ENCODE data around the gene C22orf42. TPM values are rescaled to one million over a fixed set of nuclear protein-coding genes. Genes with fewer than 3 reads are reported as not detected.
"Not testable (repeated sequence)": the region's sequence is repeated elsewhere in the genome, so short reads cannot be mapped to it uniquely, and the experiment has no call there.

The C22orf42 gene
- total RNA-seq, 1 experiment from 2014 or later: not detected

- TF ChIP-seq CTCF (conservative IDR thresholded peaks at IDR 0.05; ENCODE audit: low read depth, low read length) (no peak), EZH2 (IDR thresholded peaks at IDR 0.05; ENCODE audit: borderline replicate concordance, low read depth, low read length, poor library complexity, severe bottlenecking) (no peak)
- no peaks in the 10 kb centered on the region for H3K36me3 ChIP-seq (ENCODE audit: insufficient read depth, low read length, poor library complexity, severe bottlenecking)
- DNase-seq (ENCODE audit: low spot score): no peak
- CTCF ChIA-PET: no interaction called here
- no peak overlapping the region for H3K4me3 ChIP-seq (ENCODE audit: low read depth, low read length, poor library complexity, severe bottlenecking)
- H3K4me1 ChIP-seq (ENCODE audit: insufficient read depth, low read length, poor library complexity, severe bottlenecking): no peaks in the 10 kb centered on the region
- no peak overlapping the region for H3K27ac ChIP-seq (ENCODE audit: low read depth, low read length, poor library complexity, severe bottlenecking)
- POLR2A ChIA-PET (ENCODE audit: low non-redundant PET): interaction anchor here (0.7 kb wide), 2 partner anchors 12 to 245 kb away, joined by 3 read pairs; no protein-coding TSS in a partner anchor
- BruUV-seq (replicated peaks): no TSS peak
- intact Hi-C loops (cut with micrococcal nuclease; ENCODE audit: unreplicated experiment): loop anchor here (5.0 kb wide), 1 partner anchor 328 kb away; the partner anchor contains the start of gene FBXO7
- H3K9me3 ChIP-seq (ENCODE audit: low read depth, low read length, poor library complexity, severe bottlenecking): no peaks in the 10 kb centered on the region
- peaks cover 4% of the 10 kb centered on the region for H3K27me3 ChIP-seq (replicated peaks; ENCODE audit: insufficient read depth, low read depth, low read length, poor library complexity)
These were observed 14.4 kb downstream of the C22orf42 start for GRCh38 chr22:32144496-32145274.

- ChIA-PET POLR2A (ENCODE audit: low non-redundant PET) (no interaction called here), CTCF (no interaction called here)
- TF ChIP-seq EZH2 (IDR thresholded peaks at IDR 0.05; ENCODE audit: borderline replicate concordance, low read depth, low read length, poor library complexity, severe bottlenecking): no peak
- TF ChIP-seq CTCF (conservative IDR thresholded peaks at IDR 0.05; ENCODE audit: low read depth, low read length): no peak
- Histone ChIP-seq H3K27me3 (replicated peaks; ENCODE audit: insufficient read depth, low read depth, low read length, poor library complexity) (peaks cover 16% of the 10 kb centered on the region), H3K4me3 (ENCODE audit: low read depth, low read length, poor library complexity, severe bottlenecking) (no peak overlapping the region), H3K9me3 (ENCODE audit: low read depth, low read length, poor library complexity, severe bottlenecking) (no peaks in the 10 kb centered on the region), H3K27ac (ENCODE audit: low read depth, low read length, poor library complexity, severe bottlenecking) (no peak overlapping the region), H3K4me1 (ENCODE audit: insufficient read depth, low read length, poor library complexity, severe bottlenecking) (no peaks in the 10 kb centered on the region), H3K36me3 (ENCODE audit: insufficient read depth, low read length, poor library complexity, severe bottlenecking) (no peaks in the 10 kb centered on the region)
- DNase-seq (ENCODE audit: low spot score): no peak
- no TSS peak for BruUV-seq (replicated peaks)
- intact Hi-C loops (cut with micrococcal nuclease; ENCODE audit: unreplicated experiment): loop anchor here (5.0 kb wide), 1 partner anchor 330 kb away; the partner anchor contains the start of gene FBXO7
These were observed 16.5 kb downstream of the C22orf42 start for GRCh38 chr22:32142600-32142999.

- DNase-seq (ENCODE audit: low spot score); BruUV-seq (replicated peaks); CTCF ChIA-PET; H3K9me3 ChIP-seq (ENCODE audit: low read depth, low read length, poor library complexity, severe bottlenecking); H3K4me3 ChIP-seq (ENCODE audit: low read depth, low read length, poor library complexity, severe bottlenecking); H3K36me3 ChIP-seq (ENCODE audit: insufficient read depth, low read length, poor library complexity, severe bottlenecking); POLR2A ChIA-PET (ENCODE audit: low non-redundant PET); H3K27ac ChIP-seq (ENCODE audit: low read depth, low read length, poor library complexity, severe bottlenecking); H3K4me1 ChIP-seq (ENCODE audit: insufficient read depth, low read length, poor library complexity, severe bottlenecking): not testable (repeated sequence)
- peaks cover 16% of the 10 kb centered on the region for H3K27me3 ChIP-seq (replicated peaks; ENCODE audit: insufficient read depth, low read depth, low read length, poor library complexity)
- intact Hi-C loops (cut with micrococcal nuclease; ENCODE audit: unreplicated experiment): loop anchor here (5.0 kb wide), 1 partner anchor 332 kb away; the partner anchor contains the start of gene FBXO7
- peak; percentile 61 for TF ChIP-seq CTCF (conservative IDR thresholded peaks at IDR 0.05; ENCODE audit: low read depth, low read length)
These were observed 18.4 kb downstream of the C22orf42 start for GRCh38 chr22:32140688-32141087.

- CTCF ChIA-PET: interaction anchor here (0.5 kb wide), 1 partner anchor 95 kb away, joined by 3 read pairs; no protein-coding TSS in a partner anchor
- H3K36me3 ChIP-seq (ENCODE audit: insufficient read depth, low read length, poor library complexity, severe bottlenecking); DNase-seq (ENCODE audit: low spot score); H3K4me1 ChIP-seq (ENCODE audit: insufficient read depth, low read length, poor library complexity, severe bottlenecking); H3K4me3 ChIP-seq (ENCODE audit: low read depth, low read length, poor library complexity, severe bottlenecking); BruUV-seq (replicated peaks); H3K9me3 ChIP-seq (ENCODE audit: low read depth, low read length, poor library complexity, severe bottlenecking); H3K27ac ChIP-seq (ENCODE audit: low read depth, low read length, poor library complexity, severe bottlenecking); POLR2A ChIA-PET (ENCODE audit: low non-redundant PET): not testable (repeated sequence)
- intact Hi-C loops (cut with micrococcal nuclease; ENCODE audit: unreplicated experiment): loop anchor here (2.0 kb wide), 1 partner anchor 128 kb away; no protein-coding TSS in a partner anchor
- peaks cover 16% of the 10 kb centered on the region for H3K27me3 ChIP-seq (replicated peaks; ENCODE audit: insufficient read depth, low read depth, low read length, poor library complexity)
These were observed 20.5 kb downstream of the C22orf42 start for GRCh38 chr22:32138576-32138975.

- H3K9me3 ChIP-seq (ENCODE audit: low read depth, low read length, poor library complexity, severe bottlenecking); BruUV-seq (replicated peaks); H3K27ac ChIP-seq (ENCODE audit: low read depth, low read length, poor library complexity, severe bottlenecking); H3K36me3 ChIP-seq (ENCODE audit: insufficient read depth, low read length, poor library complexity, severe bottlenecking); POLR2A ChIA-PET (ENCODE audit: low non-redundant PET); DNase-seq (ENCODE audit: low spot score); H3K4me3 ChIP-seq (ENCODE audit: low read depth, low read length, poor library complexity, severe bottlenecking); H3K4me1 ChIP-seq (ENCODE audit: insufficient read depth, low read length, poor library complexity, severe bottlenecking): not testable (repeated sequence)
- intact Hi-C loops (cut with micrococcal nuclease; ENCODE audit: unreplicated experiment): loop anchor here (2.0 kb wide), 1 partner anchor 129 kb away; no protein-coding TSS in a partner anchor
- peaks cover 12% of the 10 kb centered on the region for H3K27me3 ChIP-seq (replicated peaks; ENCODE audit: insufficient read depth, low read depth, low read length, poor library complexity)
- CTCF ChIA-PET: interaction anchor here (0.6 kb wide), 1 partner anchor 230 kb away, joined by 3 read pairs; no protein-coding TSS in a partner anchor
These were observed 21.3 kb downstream of the C22orf42 start for GRCh38 chr22:32137731-32138324.
